ENCODE results near the gene HECW1. TPM values are rescaled to one million over a fixed set of nuclear protein-coding genes. Genes with fewer than 3 reads are reported as not detected.

The HECW1 gene
- total and polyA plus RNA-seq, 2 donors (not counting 1 experiment from before 2014, with no cell fraction given), result not detected

GRCh38 chr7:43528576-43529354 is 416.3 kb downstream of the HECW1 start:
- H3K4me1 ChIP-seq (ENCODE audit: control insufficient read depth in 2 of 2, insufficient read depth in 2 of 2, low read length in 2 of 2), result no peaks in the 10 kb centered on the region
- no peak overlapping the region for H3K27ac ChIP-seq (ENCODE audit: low read length in 2 of 2)
- DNase-seq (no peak), ATAC-seq (ENCODE audit: low read depth) (no peak)
- ChIA-PET POLR2A (no interaction called here), CTCF (interaction anchor here (1.2 kb wide), 1 partner anchor 9 kb away, joined by 3 read pairs; no protein-coding TSS in a partner anchor)
- H3K4me3 ChIP-seq (ENCODE audit: control extremely low read depth in 1 of 5, extremely low read depth in 1 of 5, insufficient read depth in 1 of 5, low read depth in 2 of 5, low read length in 4 of 5), result no peak overlapping the region
- no peak for TF ChIP-seq EZH2 (IDR thresholded peaks at IDR 0.05; ENCODE audit: borderline replicate concordance, insufficient read depth, low read depth, low read length, poor library complexity, severe bottlenecking)
- TF ChIP-seq, protein P1, sequence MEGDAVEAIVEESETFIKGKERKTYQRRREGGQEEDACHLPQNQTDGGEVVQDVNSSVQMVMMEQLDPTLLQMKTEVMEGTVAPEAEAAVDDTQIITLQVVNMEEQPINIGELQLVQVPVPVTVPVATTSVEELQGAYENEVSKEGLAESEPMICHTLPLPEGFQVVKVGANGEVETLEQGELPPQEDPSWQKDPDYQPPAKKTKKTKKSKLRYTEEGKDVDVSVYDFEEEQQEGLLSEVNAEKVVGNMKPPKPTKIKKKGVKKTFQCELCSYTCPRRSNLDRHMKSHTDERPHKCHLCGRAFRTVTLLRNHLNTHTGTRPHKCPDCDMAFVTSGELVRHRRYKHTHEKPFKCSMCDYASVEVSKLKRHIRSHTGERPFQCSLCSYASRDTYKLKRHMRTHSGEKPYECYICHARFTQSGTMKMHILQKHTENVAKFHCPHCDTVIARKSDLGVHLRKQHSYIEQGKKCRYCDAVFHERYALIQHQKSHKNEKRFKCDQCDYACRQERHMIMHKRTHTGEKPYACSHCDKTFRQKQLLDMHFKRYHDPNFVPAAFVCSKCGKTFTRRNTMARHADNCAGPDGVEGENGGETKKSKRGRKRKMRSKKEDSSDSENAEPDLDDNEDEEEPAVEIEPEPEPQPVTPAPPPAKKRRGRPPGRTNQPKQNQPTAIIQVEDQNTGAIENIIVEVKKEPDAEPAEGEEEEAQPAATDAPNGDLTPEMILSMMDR (IDR thresholded peaks at IDR 0.05), result no peak
- H3K36me3 ChIP-seq (replicated peaks in 1 of 2; ENCODE audit: control extremely low read depth in 1 of 2, control insufficient read depth in 1 of 2, extremely low read depth in 1 of 2, insufficient read depth in 2 of 2, low read length in 1 of 2), result no peaks in the 10 kb centered on the region
- no peaks in the 10 kb centered on the region for H3K9me3 ChIP-seq (ENCODE audit: control extremely low read depth in 1 of 3, control insufficient read depth in 2 of 3, insufficient read depth in 1 of 3, low read length in 2 of 3)
- peaks cover 12% of the 10 kb centered on the region for H3K27me3 Mint-ChIP-seq
- 96% methylated on average over 8 of the region's 10 CpGs for WGBS (ENCODE audit: insufficient coverage)
- no peak overlapping the region for H3K4me2 ChIP-seq (replicated peaks; ENCODE audit: low read depth, low read length, poor library complexity, severe bottlenecking)
- H3K4me1 Mint-ChIP-seq, result no peaks in the 10 kb centered on the region
- H3K27ac Mint-ChIP-seq, result no peak overlapping the region
- no peaks in the 10 kb centered on the region for H4K20me1 ChIP-seq (ENCODE audit: control insufficient read depth, insufficient read depth, low read length, poor library complexity, severe bottlenecking)
- no peak overlapping the region for H3K9ac ChIP-seq (ENCODE audit: low read length)
- no peak overlapping the region for H3K4me3 Mint-ChIP-seq
- H2AFZ ChIP-seq (ENCODE audit: insufficient read depth, low read depth, low read length, poor library complexity, severe bottlenecking), result no peak overlapping the region
- intact Hi-C loops (cut with micrococcal nuclease), result no loop called here
- no peaks in the 10 kb centered on the region for H3K27me3 ChIP-seq (replicated peaks in 1 of 4; ENCODE audit: control extremely low read depth in 1 of 4, control insufficient read depth in 3 of 4, insufficient read depth in 4 of 4, low read length in 3 of 4)
- no peaks in the 10 kb centered on the region for H3K79me2 ChIP-seq (ENCODE audit: control insufficient read depth, insufficient read depth, low read length)
- H3K9me3 Mint-ChIP-seq (ENCODE audit: insufficient read depth), result no peaks in the 10 kb centered on the region

Measured in B cell (primary cell).